Smooth muscle cell (in vitro differentiated cells): ENCODE results near the gene PRKAR2A. TPM values are rescaled to one million over a fixed set of nuclear protein-coding genes. Genes with fewer than 3 reads are reported as not detected.
A peak's percentile ranks its signal among the peaks of the same experiment; 100 is the strongest.

Experiments
- DNase-seq: peaks from one replicate; lab custom pipeline; 2025; ENCODE audit not compliant: unreplicated experiment; lab: John Stamatoyannopoulos, UW
- H2AFZ ChIP-seq: fragments of 200-600 bp; sonication (generic); 2 replicates; pipeline ENCODE4 v1.6.0; 2016; ENCODE audit warnings: antibody characterized with exemption, low read depth, mild to moderate bottlenecking
- H3F3A ChIP-seq: fragments of 200-600 bp; sonication (generic); 2 replicates; pipeline ENCODE4 v1.6.0; 2017; ENCODE audit warnings: antibody characterized with exemption, low read depth
- H3K27ac ChIP-seq: fragments of 200-600 bp; sonication (generic); 2 replicates; pipeline ENCODE4 v1.5.1; 2016; ENCODE audit warnings: low read depth, mild to moderate bottlenecking
- H3K27me3 ChIP-seq: fragments of 200-600 bp; sonication (generic); 2 replicates; pipeline ENCODE4 v1.6.1; 2016; ENCODE audit warnings: low read depth, mild to moderate bottlenecking
- H3K36me3 ChIP-seq: fragments of 200-600 bp; sonication (generic); 2 replicates; pipeline ENCODE4 v1.5.1; 2016; ENCODE audit warnings: low read depth
- H3K4me1 ChIP-seq: fragments of 200-600 bp; sonication (generic); 2 replicates; pipeline ENCODE4 v1.5.1; 2016; ENCODE audit warnings: low read depth
- H3K4me2 ChIP-seq: fragments of 200-600 bp; sonication (generic); 2 replicates; pipeline ENCODE4 v1.6.0; 2016; ENCODE audit warnings: mild to moderate bottlenecking
- H3K4me3 ChIP-seq: fragments of 200-600 bp; sonication (generic); 2 replicates; pipeline ENCODE4 v1.5.1; 2016; ENCODE audit warnings: mild to moderate bottlenecking
- H3K79me2 ChIP-seq: fragments of 200-600 bp; sonication (generic); 2 replicates; pipeline ENCODE4 v1.6.0; 2016; ENCODE audit warnings: low read depth, mild to moderate bottlenecking
- H3K9ac ChIP-seq: fragments of 200-600 bp; sonication (generic); 2 replicates; pipeline ENCODE4 v1.6.0; 2016; ENCODE audit warnings: low read depth
- H3K9me3 ChIP-seq: fragments of 200-600 bp; sonication (generic); replicated peaks from 2 replicates; pipeline ENCODE4 v1.5.1; 2016; ENCODE audit warnings: low read depth
- H4K20me1 ChIP-seq: fragments of 200-600 bp; sonication (generic); 2 replicates; pipeline ENCODE4 v1.6.0; 2016; ENCODE audit warnings: low read depth
- CTCF ChIP-seq: fragments of 200-600 bp; sonication (generic); IDR thresholded peaks from 2 replicates; pipeline ENCODE4 v1.5.1; 2017; ENCODE audit warnings: borderline replicate concordance, mild to moderate bottlenecking, antibody characterized with exemption; ENCODE audit not compliant: insufficient read depth, poor library complexity, severe bottlenecking
- WGBS: methylation state at CpG from one replicate; pipeline ENCODE4 v1.1.7; 2016; ENCODE audit warnings: low lambda C conversion rate; 5-methylcytosine and 5-hydroxymethylcytosine counted together
- polyA plus RNA-seq: library from polyadenylated mRNA; unstranded; fragments of >200 nt; fragmentation: Nextera tagmentation; extraction: Ambion mirVana; gene quantifications from 2 replicates; pipeline ENCODE4 v1.2.1, GENCODE V29; 2016
- total RNA-seq: library from RNA; depleted of rRNA; stranded (reverse); fragments of >200 nt; gene quantifications from 2 replicates; pipeline ENCODE4 v1.2.3, GENCODE V29; 2014

PRKAR2A gene
- total RNA-seq (33.1 and 36.7 TPM in 2 replicates), polyA plus RNA-seq (11.9 and 13.5 TPM in 2 replicates)

DNA sequence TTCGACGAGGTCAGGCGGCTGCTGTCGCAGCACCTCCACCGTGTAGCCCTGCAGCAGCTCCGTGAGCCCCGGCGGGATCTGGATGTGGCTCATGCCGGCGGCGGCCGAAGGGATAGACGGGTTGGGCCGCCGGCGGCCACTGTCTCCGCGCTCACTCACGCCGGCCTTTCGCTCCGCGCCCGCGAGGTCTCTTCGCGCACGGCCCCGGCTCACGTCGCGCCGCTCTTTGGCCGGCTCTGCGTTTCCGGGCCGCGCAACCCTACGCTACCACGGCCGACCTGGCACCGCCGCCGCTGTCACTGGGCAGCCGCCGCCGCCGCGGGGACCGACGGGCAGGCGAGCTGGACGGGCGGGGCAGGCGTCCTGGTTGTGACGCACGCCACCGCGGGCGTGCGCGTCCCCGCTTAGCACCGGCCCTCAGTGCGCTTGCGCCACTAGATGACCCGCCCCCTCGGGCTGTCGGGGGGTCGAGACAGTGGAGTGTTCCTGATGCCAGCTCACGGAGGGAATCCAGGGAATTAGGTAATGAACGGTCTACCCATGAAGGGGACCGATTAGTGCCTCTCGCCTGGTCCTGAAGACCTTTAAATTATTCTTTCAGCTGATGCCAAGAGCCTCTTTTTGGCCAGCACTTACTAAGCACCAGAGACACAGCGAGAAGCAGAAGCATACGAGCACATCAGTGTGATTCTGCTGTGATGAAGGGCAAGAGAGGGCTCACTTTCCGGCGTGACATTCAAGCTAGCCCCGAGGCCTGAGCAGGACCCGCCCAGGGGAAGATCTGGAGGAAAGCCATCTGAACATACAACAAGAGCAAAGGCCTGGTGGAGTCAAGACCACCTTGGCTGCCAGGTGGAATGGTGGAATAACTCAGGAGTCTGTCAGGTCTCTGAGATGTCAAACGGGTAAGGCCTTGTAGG is at the start of gene PRKAR2A:
Gene PRKAR2A, minus strand, starts transcription at position 371 of the 920 bp plus-strand sequence. Its CDS starts 278 bp downstream, at position 93.
- H3F3A ChIP-seq, result peaks cover 5% of the 10 kb centered on the region
- H3K27me3 ChIP-seq, result no peaks in the 10 kb centered on the region
- no peak for TF ChIP-seq CTCF
- H3K36me3 ChIP-seq, result no peaks in the 10 kb centered on the region
- peak within 1 kb of the TSS; percentile 70 for H3K27ac ChIP-seq
- H3K9ac ChIP-seq, result peak within 1 kb of the TSS; percentile 68
- DNase-seq, result peak; percentile 72
- H3K4me3 ChIP-seq, result peak within 1 kb of the TSS; percentile 75
- WGBS, result 5% methylated on average over 81 of the region's 81 CpGs
- peaks cover 11% of the 10 kb centered on the region for H3K4me1 ChIP-seq
- peak within 1 kb of the TSS; percentile 92 for H2AFZ ChIP-seq
- H3K4me2 ChIP-seq, result peak within 1 kb of the TSS; percentile 83
- no peaks in the 10 kb centered on the region for H3K9me3 ChIP-seq
- H4K20me1 ChIP-seq, result peaks cover 12% of the 10 kb centered on the region
- H3K79me2 ChIP-seq, result peaks cover 18% of the 10 kb centered on the region

DNA sequence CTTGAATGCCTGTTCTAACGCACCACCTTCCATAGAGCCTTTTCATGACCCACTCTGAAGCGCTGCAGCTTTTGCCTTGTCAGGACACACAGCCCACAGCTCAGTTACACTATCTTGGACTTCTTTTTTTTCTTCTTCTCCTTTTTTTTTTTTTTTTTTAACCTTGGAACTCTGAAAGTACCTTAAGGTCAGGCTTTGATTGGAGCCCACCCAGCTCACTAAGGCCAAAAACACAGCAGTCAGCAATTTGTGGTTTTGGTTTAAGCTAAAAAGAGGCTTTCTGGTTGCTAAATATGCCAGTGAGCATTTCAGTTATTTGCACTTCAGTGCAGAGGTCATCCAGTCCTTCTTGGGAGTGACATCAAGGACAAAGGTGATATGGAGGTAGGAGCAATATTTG is 49.3 kb upstream of the PRKAR2A start:
- Histone ChIP-seq H2AFZ (no peak overlapping the region), H3K9ac (no peak overlapping the region), H3K36me3 (no peaks in the 10 kb centered on the region), H3K79me2 (no peaks in the 10 kb centered on the region), H3K4me3 (no peak overlapping the region), H4K20me1 (no peaks in the 10 kb centered on the region), H3F3A (no peaks in the 10 kb centered on the region), H3K4me2 (no peak overlapping the region), H3K27me3 (no peaks in the 10 kb centered on the region), H3K4me1 (peaks cover 7% of the 10 kb centered on the region), H3K9me3 (no peaks in the 10 kb centered on the region), H3K27ac (no peak overlapping the region)
- no peak for DNase-seq
- TF ChIP-seq CTCF, result no peak
- WGBS, result 90% methylated on average over 2 of the region's 2 CpGs

DNA sequence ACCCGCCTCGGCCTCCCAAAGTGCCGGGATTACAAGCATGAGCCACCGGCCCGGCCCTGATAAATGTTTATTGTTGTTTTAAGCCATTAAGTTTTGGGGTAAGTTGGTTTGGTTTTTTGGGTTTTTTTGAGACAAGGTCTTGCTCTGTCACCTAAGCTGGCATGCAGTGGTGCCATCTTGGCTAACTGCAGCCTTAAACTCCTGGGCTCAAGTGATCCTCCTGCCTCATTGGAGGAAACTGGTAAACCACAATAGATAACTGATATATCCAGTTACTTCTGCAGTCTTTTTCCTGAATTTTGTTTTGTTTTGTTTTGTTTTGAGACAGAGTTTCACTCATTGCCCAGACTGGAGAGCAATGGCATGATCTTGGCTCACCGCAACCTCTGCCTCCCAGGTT is 46.8 kb upstream of the PRKAR2A start:
- Histone ChIP-seq H4K20me1 (no peaks in the 10 kb centered on the region), H3K27me3 (no peaks in the 10 kb centered on the region), H3K9me3 (no peaks in the 10 kb centered on the region), H3K4me1 (peaks cover 7% of the 10 kb centered on the region), H3F3A (no peaks in the 10 kb centered on the region), H3K4me3 (no peak overlapping the region), H3K36me3 (no peaks in the 10 kb centered on the region), H3K4me2 (no peak overlapping the region), H3K9ac (no peak overlapping the region), H3K27ac (no peak overlapping the region), H2AFZ (no peak overlapping the region), H3K79me2 (no peaks in the 10 kb centered on the region)
- no peak for TF ChIP-seq CTCF
- 97% methylated on average over 6 of the region's 6 CpGs for WGBS
- no peak for DNase-seq
